Liver (tissue), 9 donors: ENCODE data around the gene CCDC191. TPM values are rescaled to one million over a fixed set of nuclear protein-coding genes. Genes with fewer than 3 reads are reported as not detected.

ENCODE experiments used
- DNase-seq: peaks from one replicate; pipeline ENCODE4 v3.0.0-alpha.2; 2017; ENCODE audit warnings: low spot score
- H3K27ac ChIP-seq, 2 donors: one replicate each; pipeline ENCODE4 v1.7.0; 2013; ENCODE audit warnings: inconsistent platforms in 2 of 2, low read length in 2 of 2, control low read depth in 1 of 2, low read depth in 1 of 2, mild to moderate bottlenecking in 1 of 2
- H3K27me3 ChIP-seq, 4 donors: one replicate each; pipeline versions ENCODE4 v1.6.1 to v1.7.0; 2013; ENCODE audit warnings: low read length in 3 of 4, inconsistent platforms in 1 of 4, mild to moderate bottlenecking in 1 of 4, moderate library complexity in 1 of 4; ENCODE audit not compliant: control insufficient read depth in 4 of 4, insufficient read depth in 4 of 4
- H3K36me3 ChIP-seq, 4 donors: one replicate each; pipeline versions ENCODE4 v1.6.1 to v1.7.0; 2013; ENCODE audit warnings: low read length in 3 of 4, mild to moderate bottlenecking in 3 of 4, low read depth in 1 of 4, moderate library complexity in 1 of 4; ENCODE audit not compliant: control insufficient read depth in 4 of 4, insufficient read depth in 3 of 4
- H3K4me1 ChIP-seq, 4 donors: one replicate each; pipeline versions ENCODE4 v1.6.1 to v1.7.0; 2013; ENCODE audit warnings: low read length in 3 of 4, mild to moderate bottlenecking in 3 of 4, moderate library complexity in 1 of 4; ENCODE audit not compliant: control insufficient read depth in 4 of 4, insufficient read depth in 4 of 4
- H3K4me3 ChIP-seq, 3 donors: one replicate each; pipeline versions ENCODE4 v1.6.1 to v1.7.0; 2013; ENCODE audit warnings: low read length in 3 of 3, control low read depth in 1 of 3, low read depth in 1 of 3, mild to moderate bottlenecking in 1 of 3
- H3K9ac ChIP-seq, 2 donors: one replicate each; pipeline ENCODE4 v1.7.0; 2013; ENCODE audit warnings: low read length in 2 of 2, mild to moderate bottlenecking in 2 of 2, moderate library complexity in 2 of 2, control low read depth in 1 of 2, low read depth in 1 of 2
- H3K9me3 ChIP-seq, 4 donors: one replicate each; pipeline versions ENCODE4 v1.6.1 to v1.7.0; 2013; ENCODE audit warnings: low read length in 3 of 4; ENCODE audit not compliant: control insufficient read depth in 4 of 4
- EGR1 ChIP-seq, 2 donors: IDR thresholded peaks; 2 replicates each; pipeline ENCODE4 v1.6.1; 2016 to 2018; ENCODE audit warnings: antibody characterized with exemption in 2 of 2, low read depth in 2 of 2
- FOXA1 ChIP-seq: IDR thresholded peaks from 2 replicates; pipeline ENCODE4 v1.6.1; 2016; ENCODE audit warnings: antibody characterized with exemption
- FOXA2 ChIP-seq: IDR thresholded peaks from 2 replicates; pipeline ENCODE4 v1.6.1; 2016; ENCODE audit warnings: antibody characterized with exemption
- HNF4A ChIP-seq, 2 donors: conservative IDR thresholded peaks; 2 replicates each; pipeline ENCODE4 v1.6.1; 2016; ENCODE audit warnings: antibody characterized with exemption in 2 of 2, mild to moderate bottlenecking in 2 of 2
- HNF4G ChIP-seq: IDR thresholded peaks from 2 replicates; pipeline ENCODE4 v1.6.1; 2016; ENCODE audit warnings: antibody characterized with exemption
- JUND ChIP-seq, 2 donors: IDR thresholded peaks; 2 replicates each; pipeline ENCODE4 v1.6.1; 2016; ENCODE audit warnings: antibody characterized with exemption in 2 of 2
- SP1 ChIP-seq: IDR thresholded peaks from 2 replicates; pipeline ENCODE4 v1.6.1; 2018; ENCODE audit warnings: antibody characterized with exemption, mild to moderate bottlenecking
- TAF1 ChIP-seq: conservative IDR thresholded peaks from 2 replicates; pipeline ENCODE4 v1.6.1; 2016; ENCODE audit warnings: antibody characterized with exemption, mild to moderate bottlenecking
- ZBTB33 ChIP-seq: IDR thresholded peaks from 2 replicates; pipeline ENCODE4 v1.6.1; 2016; ENCODE audit warnings: antibody characterized with exemption
- WGBS: extraction: QIAGEN DNeasy Blood & Tissue Kit; methylation state at CpG from one replicate; pipeline ENCODE4 v1.1.7; 2013; 5-methylcytosine and 5-hydroxymethylcytosine counted together
- polyA plus RNA-seq, 2 donors: library from polyadenylated mRNA; stranded (reverse) in 1 of 2; unstranded in 1 of 2; fragments of 200-250 nt in 1 of 2; fragments of >200 nt in 1 of 2; fragmentation: Nextera tagmentation in 1 of 2; extraction: Ambion mirVana in 1 of 2; gene quantifications; one replicate each; pipeline versions ENCODE4 v1.2.1 to v1.2.3, GENCODE V29; 2013 to 2015
- total RNA-seq, 2 donors: library from RNA; depleted of rRNA; stranded (reverse); fragments of >200 nt; gene quantifications; one replicate each; pipeline ENCODE4 v1.2.3, GENCODE V29; 2014
- TF ChIP-seq, protein P1 (sequence below): IDR thresholded peaks from 2 replicates; pipeline ENCODE4 v1.6.1; 2016; ENCODE audit warnings: antibody characterized with exemption, mild to moderate bottlenecking
- TF ChIP-seq, protein P2 (sequence below): IDR thresholded peaks from 2 replicates; pipeline ENCODE4 v1.6.1; 2016; ENCODE audit warnings: antibody characterized with exemption
- donor health status: healthy.
- donor health status: healthy.
- donor health status: healthy.
- donor health status: healthy.
- donor health status: healthy.

CCDC191 gene
- total and polyA plus RNA-seq, 4 donors, result 0.31 to 1.0 (median 0.80) TPM

DNA sequence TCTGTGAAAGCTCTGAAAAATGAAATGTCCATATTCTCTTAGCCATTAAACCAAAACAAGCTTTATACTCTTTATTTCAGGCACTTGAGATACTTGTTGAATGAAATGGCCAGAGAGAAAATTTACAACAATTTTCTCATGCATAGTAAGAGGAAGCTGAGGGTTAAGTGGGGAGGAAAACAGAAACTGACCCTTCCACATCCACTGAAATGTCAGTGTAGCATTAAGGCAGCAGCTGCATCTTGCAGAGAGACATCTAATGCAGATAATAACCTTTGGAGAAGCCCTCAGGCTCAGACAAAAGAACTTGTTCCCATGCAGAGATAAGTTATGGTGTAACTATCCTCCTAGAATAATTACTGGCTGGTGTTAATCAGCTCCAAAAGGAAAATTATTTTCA lies 74.5 kb downstream of the CCDC191 start (continued):
- no peak for TF ChIP-seq ZBTB33

GRCh38 chr3:113979916-113980315 lies 76.4 kb downstream of the CCDC191 start:
- Histone ChIP-seq H3K4me3 (no peak overlapping the region), H3K27me3 (no peaks in the 10 kb centered on the region), H3K9me3 (no peaks in the 10 kb centered on the region), H3K36me3 (peaks cover 0 to 9% (median 2%) of the 10 kb centered on the region in 4 donors), H3K4me1 (no peaks in the 10 kb centered on the region), H3K9ac (no peak overlapping the region), H3K27ac (no peak overlapping the region)
- 43% methylated on average over 1 of the region's 1 CpG for WGBS
- DNase-seq, result no peak
- peak in 1 of 2 donors; percentile 17 for TF ChIP-seq HNF4A (conservative IDR thresholded peaks at IDR 0.05)
- TF ChIP-seq, protein P1, sequence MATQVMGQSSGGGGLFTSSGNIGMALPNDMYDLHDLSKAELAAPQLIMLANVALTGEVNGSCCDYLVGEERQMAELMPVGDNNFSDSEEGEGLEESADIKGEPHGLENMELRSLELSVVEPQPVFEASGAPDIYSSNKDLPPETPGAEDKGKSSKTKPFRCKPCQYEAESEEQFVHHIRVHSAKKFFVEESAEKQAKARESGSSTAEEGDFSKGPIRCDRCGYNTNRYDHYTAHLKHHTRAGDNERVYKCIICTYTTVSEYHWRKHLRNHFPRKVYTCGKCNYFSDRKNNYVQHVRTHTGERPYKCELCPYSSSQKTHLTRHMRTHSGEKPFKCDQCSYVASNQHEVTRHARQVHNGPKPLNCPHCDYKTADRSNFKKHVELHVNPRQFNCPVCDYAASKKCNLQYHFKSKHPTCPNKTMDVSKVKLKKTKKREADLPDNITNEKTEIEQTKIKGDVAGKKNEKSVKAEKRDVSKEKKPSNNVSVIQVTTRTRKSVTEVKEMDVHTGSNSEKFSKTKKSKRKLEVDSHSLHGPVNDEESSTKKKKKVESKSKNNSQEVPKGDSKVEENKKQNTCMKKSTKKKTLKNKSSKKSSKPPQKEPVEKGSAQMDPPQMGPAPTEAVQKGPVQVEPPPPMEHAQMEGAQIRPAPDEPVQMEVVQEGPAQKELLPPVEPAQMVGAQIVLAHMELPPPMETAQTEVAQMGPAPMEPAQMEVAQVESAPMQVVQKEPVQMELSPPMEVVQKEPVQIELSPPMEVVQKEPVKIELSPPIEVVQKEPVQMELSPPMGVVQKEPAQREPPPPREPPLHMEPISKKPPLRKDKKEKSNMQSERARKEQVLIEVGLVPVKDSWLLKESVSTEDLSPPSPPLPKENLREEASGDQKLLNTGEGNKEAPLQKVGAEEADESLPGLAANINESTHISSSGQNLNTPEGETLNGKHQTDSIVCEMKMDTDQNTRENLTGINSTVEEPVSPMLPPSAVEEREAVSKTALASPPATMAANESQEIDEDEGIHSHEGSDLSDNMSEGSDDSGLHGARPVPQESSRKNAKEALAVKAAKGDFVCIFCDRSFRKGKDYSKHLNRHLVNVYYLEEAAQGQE, result no peak
- no peak for TF ChIP-seq FOXA1
- no peak for TF ChIP-seq FOXA2

DNA sequence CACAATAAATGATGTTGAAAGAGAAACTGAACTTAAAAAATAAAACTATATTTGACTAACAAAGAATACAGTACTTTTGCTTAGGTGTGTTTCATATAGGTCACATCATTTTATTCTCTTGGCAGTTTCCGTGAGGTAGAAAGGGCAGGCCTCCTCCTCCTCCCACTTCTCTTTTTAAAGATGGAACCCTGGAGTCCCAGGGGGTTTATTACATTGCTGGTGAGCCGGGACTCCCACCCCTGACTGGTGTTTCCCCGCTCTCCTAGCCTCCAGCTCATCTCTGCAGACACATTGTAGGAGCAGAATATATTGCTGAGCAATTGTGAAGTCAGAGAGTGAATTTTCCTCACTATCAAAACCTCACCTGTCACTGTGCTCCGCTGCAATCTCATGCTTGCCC lies 78.5 kb downstream of the CCDC191 start:
- Histone ChIP-seq H3K9ac (no peak overlapping the region), H3K4me1 (no peaks in the 10 kb centered on the region), H3K27me3 (no peaks in the 10 kb centered on the region), H3K9me3 (peaks cover 0 to 3% (median 0%) of the 10 kb centered on the region in 4 donors), H3K4me3 (no peak overlapping the region), H3K36me3 (peaks cover 0 to 13% (median 2%) of the 10 kb centered on the region in 4 donors), H3K27ac (no peak overlapping the region)
- DNase-seq, result no peak
- WGBS, result 94% methylated on average over 4 of the region's 4 CpGs
- TF ChIP-seq JUND (IDR thresholded peaks at IDR 0.05) (no peak), TAF1 (no peak), HNF4G (no peak), EGR1 (IDR thresholded peaks at IDR 0.05; ENCODE audit: low read depth in 2 of 2) (no peak), SP1 (no peak)
- TF ChIP-seq, protein P1, result no peak
- TF ChIP-seq, protein P2, sequence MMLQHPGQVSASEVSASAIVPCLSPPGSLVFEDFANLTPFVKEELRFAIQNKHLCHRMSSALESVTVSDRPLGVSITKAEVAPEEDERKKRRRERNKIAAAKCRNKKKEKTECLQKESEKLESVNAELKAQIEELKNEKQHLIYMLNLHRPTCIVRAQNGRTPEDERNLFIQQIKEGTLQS, result no peak
